OCI-LY3 (cell line): ENCODE data around the gene C19orf12.
A peak's percentile ranks its signal among the peaks of the same experiment; 100 is the strongest.

ENCODE experiments used
- H2AFZ ChIP-seq: fragments of 200-600, 300-600 bp; shearing (Covaris generic); 2 replicates; pipeline ENCODE4 v1.6.0; 2014; ENCODE audit warnings: antibody characterized with exemption, low read depth, low read length
- H3K27ac ChIP-seq: fragments of 200-600, 300-600 bp; sonication (generic); 2 replicates; pipeline ENCODE4 v1.5.1; 2014; ENCODE audit warnings: mild to moderate bottlenecking, low read length, moderate library complexity, mixed read lengths
- H3K27me3 ChIP-seq: fragments of 200-600, 300-600 bp; sonication (generic); 2 replicates; pipeline ENCODE4 v1.6.1; 2014; ENCODE audit warnings: low read depth, low read length, mixed read lengths
- H3K36me3 ChIP-seq: fragments of 200-600, 300-600 bp; sonication (generic); replicated peaks from 2 replicates; pipeline ENCODE3; 2014; ENCODE audit warnings: low read depth, low read length, mixed read lengths
- H3K4me1 ChIP-seq: fragments of 300-600, 200-600 bp; sonication (generic); 2 replicates; pipeline ENCODE4 v1.6.1; 2014; ENCODE audit warnings: low read length, mixed read lengths
- H3K4me2 ChIP-seq: fragments of 200-600, 300-600 bp; sonication (generic); 2 replicates; pipeline ENCODE4 v1.6.1; 2014; ENCODE audit warnings: low read length, mixed read lengths
- H3K4me3 ChIP-seq: fragments of 300-600, 200-600 bp; sonication (generic); 2 replicates; pipeline ENCODE4 v1.5.1; 2014; ENCODE audit warnings: antibody characterized with exemption, mild to moderate bottlenecking, low read length, moderate library complexity
- H3K79me2 ChIP-seq: fragments of 300-600, 200-600 bp; shearing (Covaris generic); 2 replicates; pipeline ENCODE4 v1.6.1; 2014; ENCODE audit warnings: mild to moderate bottlenecking, low read length, mixed read lengths
- H3K9ac ChIP-seq: fragments of 300-600, 200-600 bp; shearing (Covaris generic); 2 replicates; pipeline ENCODE4 v1.6.0; 2014; ENCODE audit warnings: mild to moderate bottlenecking, low read length, moderate library complexity
- H3K9me3 ChIP-seq: fragments of 200-600, 300-600 bp; shearing (Covaris generic); 2 replicates; pipeline ENCODE4 v1.6.1; 2014; ENCODE audit warnings: low read length, mixed read lengths; ENCODE audit not compliant: insufficient read depth
- H4K20me1 ChIP-seq: fragments of 200-600, 300-600 bp; sonication (generic); 2 replicates; pipeline ENCODE4 v1.6.1; 2016; ENCODE audit warnings: low read length, mixed read lengths; ENCODE audit not compliant: insufficient read depth
- EZH2phosphoT487 ChIP-seq: fragments of 200-600 bp; shearing (Covaris generic); IDR thresholded peaks from 2 replicates; pipeline ENCODE4 v1.6.1; 2018; ENCODE audit warnings: antibody characterized with exemption, mixed run types, low read depth
- TF ChIP-seq, protein P1 (sequence below): fragments of 200-600, 300-600 bp; sonication (generic); IDR thresholded peaks from 2 replicates; pipeline ENCODE4 v1.5.1; 2014; ENCODE audit warnings: antibody characterized with exemption, low read length, low read depth

The C19orf12 gene

DNA sequence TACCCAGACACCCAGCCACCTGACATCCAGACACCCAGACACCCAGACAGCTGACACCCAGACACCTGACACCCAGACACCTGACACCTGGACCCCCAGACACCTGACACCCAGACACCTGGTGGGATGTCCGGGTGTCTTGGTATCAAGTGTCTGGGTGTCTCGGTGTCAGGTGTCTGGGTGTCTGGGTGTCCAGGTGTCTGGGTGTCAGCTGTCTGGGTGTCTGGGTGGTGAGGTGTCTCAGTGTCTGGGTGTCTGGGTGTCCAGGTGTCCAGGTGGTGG is 18.6 kb downstream of the C19orf12 start:
- no peak overlapping the region for H2AFZ ChIP-seq
- no peak overlapping the region for H3K4me2 ChIP-seq
- no peaks in the 10 kb centered on the region for H3K4me1 ChIP-seq
- no peaks in the 10 kb centered on the region for H3K27me3 ChIP-seq
- no peaks in the 10 kb centered on the region for H3K9me3 ChIP-seq
- no peaks in the 10 kb centered on the region for H4K20me1 ChIP-seq
- no peaks in the 10 kb centered on the region for H3K79me2 ChIP-seq
- H3K36me3 ChIP-seq: peaks cover 1% of the 10 kb centered on the region
- TF ChIP-seq EZH2phosphoT487: no peak
- TF ChIP-seq, protein P1, sequence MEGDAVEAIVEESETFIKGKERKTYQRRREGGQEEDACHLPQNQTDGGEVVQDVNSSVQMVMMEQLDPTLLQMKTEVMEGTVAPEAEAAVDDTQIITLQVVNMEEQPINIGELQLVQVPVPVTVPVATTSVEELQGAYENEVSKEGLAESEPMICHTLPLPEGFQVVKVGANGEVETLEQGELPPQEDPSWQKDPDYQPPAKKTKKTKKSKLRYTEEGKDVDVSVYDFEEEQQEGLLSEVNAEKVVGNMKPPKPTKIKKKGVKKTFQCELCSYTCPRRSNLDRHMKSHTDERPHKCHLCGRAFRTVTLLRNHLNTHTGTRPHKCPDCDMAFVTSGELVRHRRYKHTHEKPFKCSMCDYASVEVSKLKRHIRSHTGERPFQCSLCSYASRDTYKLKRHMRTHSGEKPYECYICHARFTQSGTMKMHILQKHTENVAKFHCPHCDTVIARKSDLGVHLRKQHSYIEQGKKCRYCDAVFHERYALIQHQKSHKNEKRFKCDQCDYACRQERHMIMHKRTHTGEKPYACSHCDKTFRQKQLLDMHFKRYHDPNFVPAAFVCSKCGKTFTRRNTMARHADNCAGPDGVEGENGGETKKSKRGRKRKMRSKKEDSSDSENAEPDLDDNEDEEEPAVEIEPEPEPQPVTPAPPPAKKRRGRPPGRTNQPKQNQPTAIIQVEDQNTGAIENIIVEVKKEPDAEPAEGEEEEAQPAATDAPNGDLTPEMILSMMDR: no peak
- no peak overlapping the region for H3K4me3 ChIP-seq
- H3K9ac ChIP-seq: no peak overlapping the region
- no peak overlapping the region for H3K27ac ChIP-seq

DNA sequence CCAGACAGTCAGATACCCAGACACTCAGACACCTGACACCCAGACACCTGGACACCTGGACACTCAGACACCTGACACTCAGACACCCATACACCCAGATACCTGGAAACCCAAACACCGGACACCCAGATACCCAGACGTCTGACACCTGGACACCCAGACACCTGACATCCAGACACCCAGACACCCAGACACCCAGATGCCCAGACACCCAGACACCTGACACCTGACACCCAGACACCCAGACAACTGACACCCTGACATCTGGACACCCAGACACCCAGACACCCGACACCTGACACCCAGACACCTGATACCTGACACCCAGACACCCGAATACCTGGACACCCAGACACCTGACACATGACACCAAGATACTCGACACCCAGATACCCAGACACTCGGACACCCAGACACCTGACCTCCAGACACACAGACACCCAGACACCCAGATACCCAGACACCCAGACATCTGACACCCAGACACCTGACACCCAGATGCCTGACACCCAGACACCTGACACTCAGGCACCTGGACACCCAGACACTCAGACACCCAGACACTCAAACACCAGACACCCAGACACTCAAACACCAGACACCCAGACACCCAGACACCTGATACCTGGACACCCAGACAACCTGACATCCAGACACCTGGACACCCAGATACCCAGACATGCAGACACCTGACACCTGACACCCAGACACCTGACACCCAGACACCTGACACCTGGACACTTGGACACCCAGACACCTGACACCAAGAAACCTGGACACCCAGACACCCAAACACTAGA is 19.1 kb downstream of the C19orf12 start:
- no peak overlapping the region for H2AFZ ChIP-seq
- no peaks in the 10 kb centered on the region for H4K20me1 ChIP-seq
- no peaks in the 10 kb centered on the region for H3K79me2 ChIP-seq
- no peaks in the 10 kb centered on the region for H3K9me3 ChIP-seq
- no peaks in the 10 kb centered on the region for H3K27me3 ChIP-seq
- H3K27ac ChIP-seq: no peak overlapping the region
- H3K9ac ChIP-seq: no peak overlapping the region
- no peaks in the 10 kb centered on the region for H3K4me1 ChIP-seq
- TF ChIP-seq, protein P1: no peak
- TF ChIP-seq EZH2phosphoT487: no peak
- H3K4me3 ChIP-seq: no peak overlapping the region
- no peak overlapping the region for H3K4me2 ChIP-seq
- H3K36me3 ChIP-seq: no peaks in the 10 kb centered on the region

DNA sequence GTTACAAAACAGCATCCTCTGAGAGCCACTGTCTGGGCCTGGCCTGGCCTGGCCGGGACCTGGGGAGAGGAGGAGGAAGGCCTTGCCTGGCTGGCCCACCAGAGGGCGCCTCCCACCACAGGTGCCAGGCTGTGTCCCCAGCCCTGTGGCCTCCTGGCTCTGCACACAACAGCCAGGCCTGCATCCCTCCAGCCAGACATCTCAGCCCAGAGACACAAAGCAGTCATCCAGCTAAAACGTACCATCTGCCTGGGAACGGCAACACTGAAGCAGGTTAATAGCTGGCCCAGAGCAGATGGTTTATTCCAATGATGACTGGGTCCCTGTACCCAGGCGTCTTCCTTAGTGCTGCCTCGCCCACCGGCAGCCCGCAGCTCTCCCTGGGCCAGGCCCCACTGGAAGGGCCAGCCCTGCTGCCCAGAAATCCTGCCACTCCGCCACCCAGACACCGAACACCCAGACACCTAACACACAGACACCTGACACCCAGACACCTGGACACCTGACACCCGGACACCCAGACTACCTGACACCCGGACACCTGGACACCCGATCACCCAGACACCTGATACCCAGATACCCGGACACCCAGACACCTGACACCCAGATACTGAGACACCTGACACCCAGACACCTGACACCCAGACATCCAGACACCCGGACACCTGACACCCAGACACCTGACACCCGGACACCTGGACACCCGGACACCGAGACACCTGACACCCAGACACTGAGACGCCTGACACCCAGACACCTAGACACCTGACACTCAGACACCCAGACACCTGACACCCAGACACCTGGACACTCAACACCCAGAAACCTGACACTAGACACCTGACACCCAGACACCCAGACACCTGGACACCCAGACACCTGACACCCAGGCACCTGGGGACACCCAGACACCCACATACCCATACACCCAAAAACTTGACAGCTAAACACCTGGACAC is 20.1 kb downstream of the C19orf12 start:
- H3K4me1 ChIP-seq: no peaks in the 10 kb centered on the region
- no peaks in the 10 kb centered on the region for H3K9me3 ChIP-seq
- no peak overlapping the region for H2AFZ ChIP-seq
- no peak overlapping the region for H3K27ac ChIP-seq
- no peak overlapping the region for H3K9ac ChIP-seq
- no peaks in the 10 kb centered on the region for H3K27me3 ChIP-seq
- H3K36me3 ChIP-seq: no peaks in the 10 kb centered on the region
- no peak overlapping the region for H3K4me2 ChIP-seq
- no peaks in the 10 kb centered on the region for H3K79me2 ChIP-seq
- H3K4me3 ChIP-seq: no peak overlapping the region
- TF ChIP-seq EZH2phosphoT487: no peak
- TF ChIP-seq, protein P1: peak; percentile 86
- no peaks in the 10 kb centered on the region for H4K20me1 ChIP-seq

DNA sequence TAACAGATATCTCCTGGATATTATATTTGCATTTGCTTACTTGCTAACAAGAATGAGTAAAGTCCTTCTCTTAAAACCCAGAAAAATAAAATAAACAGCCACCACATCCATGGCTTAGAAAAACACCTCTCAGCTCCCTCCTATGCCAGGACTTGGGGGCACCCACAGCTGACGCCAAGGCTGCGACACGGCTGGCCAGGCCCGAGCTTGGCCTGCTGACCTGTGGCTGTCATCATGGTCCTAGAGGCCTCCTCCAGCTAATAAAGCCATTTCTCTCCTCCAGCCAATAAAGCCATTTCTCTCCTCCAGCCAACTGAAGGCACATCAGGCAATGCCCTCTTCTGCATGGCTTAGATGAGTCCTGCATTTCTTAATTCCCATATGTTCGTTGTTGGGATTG is 20.9 kb downstream of the C19orf12 start:
- Histone ChIP-seq H3K4me2 (no peak overlapping the region), H3K9me3 (no peaks in the 10 kb centered on the region), H2AFZ (no peak overlapping the region), H3K4me1 (no peaks in the 10 kb centered on the region), H3K9ac (no peak overlapping the region), H4K20me1 (no peaks in the 10 kb centered on the region), H3K36me3 (no peaks in the 10 kb centered on the region), H3K27ac (no peak overlapping the region), H3K79me2 (no peaks in the 10 kb centered on the region), H3K27me3 (no peaks in the 10 kb centered on the region), H3K4me3 (no peak overlapping the region)
- no peak for TF ChIP-seq EZH2phosphoT487
- TF ChIP-seq, protein P1: no peak
